Measurements from ENCODE around the gene PTF1A.

Gene PTF1A

DNA sequence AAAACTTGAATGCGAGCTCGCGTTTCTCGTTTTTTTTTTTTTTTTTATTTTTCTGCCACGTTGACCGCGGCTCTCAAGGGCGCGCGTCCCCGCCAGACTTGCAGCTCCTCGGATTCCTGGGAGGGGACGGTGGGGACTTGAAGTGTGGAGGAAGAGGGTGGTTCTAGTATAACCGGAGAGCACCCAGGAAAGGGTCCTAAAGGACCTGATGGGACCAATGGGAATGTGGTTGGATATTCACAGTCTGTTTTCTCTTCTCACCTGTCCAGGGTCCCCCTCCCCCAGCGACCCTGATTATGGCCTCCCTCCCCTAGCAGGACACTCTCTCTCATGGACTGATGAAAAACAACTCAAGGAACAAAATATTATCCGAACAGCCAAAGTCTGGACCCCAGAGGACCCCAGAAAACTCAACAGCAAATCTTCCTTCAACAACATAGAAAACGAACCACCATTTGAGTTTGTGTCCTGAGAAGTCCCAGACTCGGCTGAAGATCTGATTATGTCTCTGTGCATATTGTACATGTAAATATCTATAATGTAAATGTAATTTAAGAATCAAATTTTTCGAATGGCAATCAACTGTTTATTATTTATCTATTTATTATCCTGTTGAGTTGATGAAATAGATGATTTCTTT lies 1.4 kb downstream of the PTF1A start:
- no peak for DNase-seq (ENCODE audit: low read depth)
- TF ChIP-seq, protein P1, sequence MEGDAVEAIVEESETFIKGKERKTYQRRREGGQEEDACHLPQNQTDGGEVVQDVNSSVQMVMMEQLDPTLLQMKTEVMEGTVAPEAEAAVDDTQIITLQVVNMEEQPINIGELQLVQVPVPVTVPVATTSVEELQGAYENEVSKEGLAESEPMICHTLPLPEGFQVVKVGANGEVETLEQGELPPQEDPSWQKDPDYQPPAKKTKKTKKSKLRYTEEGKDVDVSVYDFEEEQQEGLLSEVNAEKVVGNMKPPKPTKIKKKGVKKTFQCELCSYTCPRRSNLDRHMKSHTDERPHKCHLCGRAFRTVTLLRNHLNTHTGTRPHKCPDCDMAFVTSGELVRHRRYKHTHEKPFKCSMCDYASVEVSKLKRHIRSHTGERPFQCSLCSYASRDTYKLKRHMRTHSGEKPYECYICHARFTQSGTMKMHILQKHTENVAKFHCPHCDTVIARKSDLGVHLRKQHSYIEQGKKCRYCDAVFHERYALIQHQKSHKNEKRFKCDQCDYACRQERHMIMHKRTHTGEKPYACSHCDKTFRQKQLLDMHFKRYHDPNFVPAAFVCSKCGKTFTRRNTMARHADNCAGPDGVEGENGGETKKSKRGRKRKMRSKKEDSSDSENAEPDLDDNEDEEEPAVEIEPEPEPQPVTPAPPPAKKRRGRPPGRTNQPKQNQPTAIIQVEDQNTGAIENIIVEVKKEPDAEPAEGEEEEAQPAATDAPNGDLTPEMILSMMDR (IDR thresholded peaks at IDR 0.05; ENCODE audit: control insufficient read depth, insufficient read depth, low read depth, low read length, missing control alignments) = no peak
- H3K4me3 ChIP-seq (ENCODE audit: control insufficient read depth, low read depth, low read length) = no peak overlapping the region

DNA sequence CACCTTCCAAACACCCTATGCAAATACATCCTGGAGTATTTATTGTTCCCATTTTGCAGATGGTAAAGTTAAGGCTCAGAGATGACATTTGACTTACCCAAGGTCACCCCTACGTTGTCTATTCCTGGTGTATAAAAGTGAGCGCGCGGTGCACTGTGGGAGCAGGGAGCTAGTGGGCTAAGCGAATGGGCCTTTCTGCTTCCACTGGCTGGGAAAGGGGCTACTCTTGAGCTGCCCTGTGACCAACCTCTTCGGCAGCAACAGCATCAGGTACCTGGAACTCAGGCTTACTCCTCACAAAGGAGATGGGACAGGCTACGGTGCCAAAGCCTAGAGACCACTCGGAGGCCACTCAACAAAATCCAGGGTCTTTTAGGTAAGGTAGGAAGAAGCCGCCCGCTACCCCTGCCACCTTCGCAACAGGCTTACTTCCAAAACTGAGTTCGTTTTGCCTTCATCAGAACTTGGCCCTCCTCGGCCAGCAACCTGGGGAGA lies 2.4 kb downstream of the PTF1A start:
- DNase-seq (ENCODE audit: low read depth) = no peak

DNA sequence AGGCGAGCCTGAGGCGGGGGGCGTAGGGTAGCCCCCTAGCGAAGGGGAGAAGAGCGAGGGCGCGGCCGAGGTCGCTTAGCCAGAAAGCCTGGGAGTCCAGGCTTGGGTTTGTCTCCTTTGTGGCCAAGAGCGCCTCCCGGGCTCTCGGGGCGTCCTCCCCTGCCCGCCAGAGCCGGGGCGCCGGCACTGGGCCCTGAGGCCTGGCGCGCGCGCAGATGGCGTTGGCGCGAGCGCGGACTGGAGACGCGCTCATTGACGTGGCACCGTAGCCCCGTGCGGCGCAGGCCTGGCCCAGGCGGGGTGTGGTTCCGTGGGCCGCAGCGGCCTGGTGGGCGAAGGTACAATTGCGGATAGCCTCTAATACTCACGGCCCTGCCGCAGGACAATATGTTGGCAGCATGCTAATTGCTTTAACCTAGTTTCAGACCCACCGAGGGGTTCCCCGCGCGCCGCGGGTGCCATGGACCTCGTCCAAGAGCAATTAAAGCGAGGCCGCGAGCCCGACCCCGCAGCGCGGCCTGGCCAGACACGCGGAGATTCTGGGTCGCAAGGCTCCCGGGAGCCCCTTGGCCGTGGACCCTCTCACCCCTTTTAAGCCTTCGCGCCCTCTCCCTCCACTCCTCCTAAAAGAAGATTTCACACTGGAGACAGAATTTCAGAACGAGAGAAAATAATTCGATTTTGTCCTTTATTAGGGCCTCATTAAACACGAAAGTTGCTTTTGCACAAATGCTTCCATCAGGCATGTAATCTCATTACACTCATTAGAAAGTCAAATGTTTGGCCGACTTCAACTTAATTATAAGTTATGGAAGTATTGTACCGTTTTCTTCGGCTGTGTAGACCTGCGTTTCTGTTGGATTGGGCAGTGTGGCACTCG lies 3.1 kb downstream of the PTF1A start:
- DNase-seq (ENCODE audit: low read depth) = no peak
- H3K4me3 ChIP-seq (ENCODE audit: control insufficient read depth, low read depth, low read length) = no peak overlapping the region
- TF ChIP-seq, protein P1 (IDR thresholded peaks at IDR 0.05; ENCODE audit: control insufficient read depth, insufficient read depth, low read depth, low read length, missing control alignments) = no peak

More for the DNA sequence above, 2.4 kb downstream of the PTF1A start:
- TF ChIP-seq, protein P1 (IDR thresholded peaks at IDR 0.05; ENCODE audit: control insufficient read depth, insufficient read depth, low read depth, low read length, missing control alignments) = no peak
- H3K4me3 ChIP-seq (ENCODE audit: control insufficient read depth, low read depth, low read length) = no peak overlapping the region

DNA sequence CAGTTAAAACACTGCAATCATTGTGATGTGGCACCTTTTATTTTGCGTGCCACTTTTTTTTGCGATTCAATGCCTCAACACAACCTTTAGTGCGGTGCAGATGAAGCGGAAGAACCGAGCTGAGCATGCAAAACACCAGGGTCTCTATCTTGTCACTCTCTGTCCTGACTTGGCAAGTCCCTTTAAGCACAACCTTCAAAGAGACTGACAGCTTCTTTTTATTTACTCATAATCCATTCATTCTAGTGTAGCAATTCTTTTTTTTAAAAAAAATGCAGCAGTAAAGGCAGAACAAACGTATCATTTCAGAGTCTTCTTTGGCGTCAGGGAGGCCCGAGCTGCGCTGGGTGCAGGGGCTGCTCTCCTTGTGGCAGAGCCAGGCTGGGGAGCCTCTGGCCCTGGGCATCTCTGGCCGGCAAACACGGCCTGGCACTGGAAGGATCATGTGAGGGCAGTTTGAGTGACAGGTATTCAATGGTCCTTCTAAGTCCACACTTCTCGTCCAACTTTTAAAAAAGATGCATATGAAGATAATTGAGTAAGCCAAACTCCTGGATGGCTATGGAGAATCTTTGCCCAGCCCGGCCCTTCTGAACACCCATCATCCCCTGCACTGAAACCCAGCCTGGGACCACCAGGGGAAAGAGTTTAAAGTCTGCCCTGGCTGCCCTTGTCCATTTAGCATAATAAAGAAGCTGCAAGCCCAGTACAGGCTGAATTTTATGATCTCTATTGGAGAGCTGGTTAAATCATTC lies 3.9 kb downstream of the PTF1A start:
- TF ChIP-seq, protein P1 (IDR thresholded peaks at IDR 0.05; ENCODE audit: control insufficient read depth, insufficient read depth, low read depth, low read length, missing control alignments) = no peak
- no peak overlapping the region for H3K4me3 ChIP-seq (ENCODE audit: control insufficient read depth, low read depth, low read length)
- DNase-seq (ENCODE audit: low read depth) = no peak

DNA sequence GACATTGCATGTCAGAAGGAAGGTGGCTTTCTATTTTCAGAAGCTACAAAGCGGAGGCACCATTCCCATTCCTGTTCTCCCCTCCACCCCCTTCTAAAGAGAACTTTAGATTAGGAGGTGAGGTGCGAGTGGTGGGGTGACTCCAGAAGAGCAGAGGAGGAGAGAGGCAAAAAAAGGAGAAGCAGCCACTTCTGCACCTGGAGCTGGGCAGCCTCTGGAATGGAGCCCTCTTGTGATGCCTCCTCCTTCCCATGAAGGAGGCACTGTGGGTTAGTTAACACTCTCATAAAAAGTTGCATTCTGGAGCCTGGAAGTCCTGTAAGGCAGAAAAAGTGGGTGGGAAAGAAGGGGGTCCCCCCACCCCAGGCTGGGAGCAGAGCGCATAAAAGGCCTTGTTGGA lies 4.8 kb downstream of the PTF1A start:
- no peak overlapping the region for H3K4me3 ChIP-seq (ENCODE audit: control insufficient read depth, low read depth, low read length)
- TF ChIP-seq, protein P1 (IDR thresholded peaks at IDR 0.05; ENCODE audit: control insufficient read depth, insufficient read depth, low read depth, low read length, missing control alignments) = no peak
- no peak for DNase-seq (ENCODE audit: low read depth)

DNA sequence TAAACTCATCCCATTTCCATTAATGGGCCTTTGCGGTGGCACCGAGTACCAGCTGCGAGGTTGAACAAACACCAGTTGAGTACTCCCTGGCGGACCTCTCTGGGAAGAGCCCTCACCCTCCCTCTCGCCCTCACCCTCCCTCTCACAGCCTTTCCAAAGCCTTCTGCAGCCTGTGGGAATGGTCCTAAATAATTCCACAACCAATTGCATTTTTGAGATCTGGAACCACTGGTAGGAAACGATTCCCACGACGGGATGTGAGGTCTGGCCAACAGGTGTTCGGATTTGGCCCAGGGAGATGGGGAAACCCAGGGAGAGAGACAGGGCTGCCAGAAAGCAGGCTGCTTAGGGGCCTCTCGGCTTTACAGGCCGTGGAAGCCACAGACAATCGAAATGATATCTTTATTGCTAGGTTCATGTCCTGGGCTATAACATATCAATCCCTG lies 5.3 kb downstream of the PTF1A start:
- DNase-seq (ENCODE audit: low read depth) = no peak
- TF ChIP-seq, protein P1 (IDR thresholded peaks at IDR 0.05; ENCODE audit: control insufficient read depth, insufficient read depth, low read depth, low read length, missing control alignments) = no peak

More for the DNA sequence above, 5.3 kb downstream of the PTF1A start:
- H3K4me3 ChIP-seq (ENCODE audit: control insufficient read depth, low read depth, low read length) = no peak overlapping the region

Data from AG09309 (cell line).